Fibroblast of lung (primary cell): Measurements from ENCODE around the gene MINK1. TPM values are rescaled to one million over a fixed set of nuclear protein-coding genes. Genes with fewer than 3 reads are reported as not detected.
"Not testable (repeated sequence)": the region's sequence is repeated elsewhere in the genome, so short reads cannot be mapped to it uniquely, and the experiment has no call there.

ENCODE experiments used
- DNase-seq, 2 donors: peaks; one replicate each; pipeline versions ENCODE4 v3.0.0 to v3.0.0-alpha.2; 2010; ENCODE audit warnings: low read depth in 2 of 2
- H2AFZ ChIP-seq: 2 replicates; pipeline ENCODE4 v1.5.1; 2012; ENCODE audit warnings: low read length, control low read depth, inconsistent platforms
- H3K27ac ChIP-seq: 2 replicates; pipeline ENCODE4 v1.5.1; 2011; ENCODE audit warnings: low read length, control low read depth; ENCODE audit not compliant: insufficient read depth
- H3K27me3 ChIP-seq: 2 replicates; pipeline ENCODE4 v1.5.1; 2011; ENCODE audit warnings: mild to moderate bottlenecking, low read length; ENCODE audit not compliant: control insufficient read depth, insufficient read depth
- H3K36me3 ChIP-seq: 2 replicates; pipeline ENCODE4 v1.5.1; 2011; ENCODE audit warnings: low read length; ENCODE audit not compliant: control insufficient read depth, insufficient read depth
- H3K4me1 ChIP-seq: 2 replicates; pipeline ENCODE4 v1.5.1; 2011; ENCODE audit warnings: low read length; ENCODE audit not compliant: control insufficient read depth, insufficient read depth; ENCODE audit errors: extremely low read depth
- H3K4me2 ChIP-seq: 2 replicates; pipeline ENCODE4 v1.5.1; 2011; ENCODE audit warnings: low read length, control low read depth; ENCODE audit not compliant: insufficient read depth; ENCODE audit errors: extremely low read depth
- H3K4me3 ChIP-seq, 4 experiments: fragments of 200-600 bp in 1 of 4; sonication (generic) in 1 of 4; replicated peaks in 1 of 4; 2 replicates each; pipeline ENCODE4 v1.5.1; 2011 to 2016; ENCODE audit warnings: low read length in 4 of 4, low read depth in 3 of 4, mild to moderate bottlenecking in 3 of 4, control low read depth in 2 of 4, inconsistent platforms in 1 of 4, mixed read lengths in 1 of 4; ENCODE audit not compliant: insufficient read depth in 1 of 4; ENCODE audit errors: control extremely low read depth in 1 of 4
- H3K79me2 ChIP-seq: 2 replicates; pipeline ENCODE4 v1.5.1; 2012; ENCODE audit warnings: mild to moderate bottlenecking, low read length, inconsistent platforms; ENCODE audit not compliant: control insufficient read depth, insufficient read depth
- H3K9ac ChIP-seq: 2 replicates; pipeline ENCODE4 v1.5.1; 2011; ENCODE audit warnings: mild to moderate bottlenecking, low read length, control low read depth; ENCODE audit not compliant: insufficient read depth
- H3K9me3 ChIP-seq: 2 replicates; pipeline ENCODE4 v1.5.1; 2012; ENCODE audit warnings: low read depth, low read length; ENCODE audit not compliant: control insufficient read depth, insufficient read depth
- H4K20me1 ChIP-seq: 2 replicates; pipeline ENCODE4 v1.5.1; 2011; ENCODE audit warnings: low read length; ENCODE audit not compliant: control insufficient read depth, insufficient read depth; ENCODE audit errors: extremely low read depth
- EZH2 ChIP-seq: IDR thresholded peaks from 2 replicates; pipeline ENCODE4 v1.5.1; 2012; ENCODE audit warnings: low read length, control low read depth, mild to moderate bottlenecking; ENCODE audit errors: missing control alignments
- polyA plus RNA-seq, 2 donors: library from polyadenylated mRNA; depleted of rRNA in 1 of 2; stranded (reverse) in 1 of 2; unstranded in 1 of 2; fragments of >200 nt; gene quantifications; 2 replicates each; pipeline ENCODE4 v1.2.1, GENCODE V29; 2011 to 2012; ENCODE audit warnings: missing spikeins in 1 of 2
- total RNA-seq: library from RNA; depleted of rRNA; stranded (reverse); fragments of >200 nt; gene quantifications from 2 replicates; pipeline ENCODE4 v1.2.1, GENCODE V29; 2014
- TF ChIP-seq, protein P1 (sequence below), 2 donors: IDR thresholded peaks in 1 of 2; conservative IDR thresholded peaks in 1 of 2; 1 replicate in 1 of 2; 2 replicates in 1 of 2; pipeline ENCODE4 v1.5.1; 2011 to 2012; ENCODE audit warnings: low read length in 2 of 2, control low read depth in 1 of 2, inconsistent platforms in 1 of 2, low read depth in 1 of 2, mild to moderate bottlenecking in 1 of 2

Gene MINK1
- total and polyA plus RNA-seq, 2 donors (not counting 1 experiment from before 2014, with no cell fraction given): 27.2 to 28.6 TPM

DNA sequence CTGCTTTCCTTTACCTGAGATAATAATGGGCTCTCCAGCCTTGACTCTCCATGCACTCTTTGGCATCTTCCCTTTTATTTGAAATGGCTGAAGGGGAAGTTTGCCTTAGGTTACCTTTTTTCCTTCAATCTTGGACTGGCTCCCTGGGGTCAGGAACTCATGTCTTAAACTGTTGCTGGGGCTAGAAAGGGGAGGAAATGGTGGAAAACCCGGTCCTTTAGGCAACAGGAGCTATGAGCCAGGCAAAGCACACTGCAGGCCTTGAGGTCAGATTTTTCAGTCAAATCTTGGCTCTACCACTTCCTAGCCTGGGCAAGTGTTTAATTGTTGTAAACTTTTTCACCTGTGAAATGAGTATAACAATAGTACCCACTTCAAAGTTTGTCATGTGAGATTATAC lies 30.2 kb downstream of the MINK1 start:
- TF ChIP-seq, protein P1, sequence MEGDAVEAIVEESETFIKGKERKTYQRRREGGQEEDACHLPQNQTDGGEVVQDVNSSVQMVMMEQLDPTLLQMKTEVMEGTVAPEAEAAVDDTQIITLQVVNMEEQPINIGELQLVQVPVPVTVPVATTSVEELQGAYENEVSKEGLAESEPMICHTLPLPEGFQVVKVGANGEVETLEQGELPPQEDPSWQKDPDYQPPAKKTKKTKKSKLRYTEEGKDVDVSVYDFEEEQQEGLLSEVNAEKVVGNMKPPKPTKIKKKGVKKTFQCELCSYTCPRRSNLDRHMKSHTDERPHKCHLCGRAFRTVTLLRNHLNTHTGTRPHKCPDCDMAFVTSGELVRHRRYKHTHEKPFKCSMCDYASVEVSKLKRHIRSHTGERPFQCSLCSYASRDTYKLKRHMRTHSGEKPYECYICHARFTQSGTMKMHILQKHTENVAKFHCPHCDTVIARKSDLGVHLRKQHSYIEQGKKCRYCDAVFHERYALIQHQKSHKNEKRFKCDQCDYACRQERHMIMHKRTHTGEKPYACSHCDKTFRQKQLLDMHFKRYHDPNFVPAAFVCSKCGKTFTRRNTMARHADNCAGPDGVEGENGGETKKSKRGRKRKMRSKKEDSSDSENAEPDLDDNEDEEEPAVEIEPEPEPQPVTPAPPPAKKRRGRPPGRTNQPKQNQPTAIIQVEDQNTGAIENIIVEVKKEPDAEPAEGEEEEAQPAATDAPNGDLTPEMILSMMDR (conservative IDR thresholded peaks at IDR 0.05 in 1 of 2, IDR thresholded peaks at IDR 0.05 in 1 of 2; ENCODE audit: low read depth in 1 of 2, low read length in 2 of 2): no peak
- no peak for TF ChIP-seq EZH2
- Histone ChIP-seq H2AFZ (no peak overlapping the region), H3K27me3 (no peaks in the 10 kb centered on the region), H4K20me1 (no peaks in the 10 kb centered on the region), H3K4me1 (no peaks in the 10 kb centered on the region), H3K9ac (no peak overlapping the region), H3K4me3 (no peak overlapping the region), H3K4me2 (no peak overlapping the region), H3K36me3 (no peaks in the 10 kb centered on the region), H3K79me2 (no peaks in the 10 kb centered on the region), H3K9me3 (no peaks in the 10 kb centered on the region), H3K27ac (no peak overlapping the region)
- no peak for DNase-seq

DNA sequence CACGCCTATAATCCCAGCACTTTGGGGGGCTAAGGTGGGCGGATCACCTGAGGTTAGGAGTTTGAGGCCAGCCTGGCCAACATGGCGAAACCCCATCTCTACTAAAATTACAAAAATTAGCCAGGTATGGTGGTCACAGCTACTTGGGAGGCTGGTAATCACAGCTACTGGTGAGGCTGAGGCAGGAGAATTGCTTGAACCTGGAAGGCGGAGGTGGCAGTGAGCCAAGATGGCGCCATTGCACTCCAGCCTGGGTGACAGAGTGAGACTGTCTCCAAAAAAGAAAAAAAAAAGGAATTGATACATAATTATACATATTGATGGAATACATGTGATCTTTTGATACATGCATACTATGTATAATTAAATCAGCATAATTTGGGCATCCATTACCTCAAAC lies 34.4 kb downstream of the MINK1 start:
- not testable (repeated sequence) for H3K4me2 ChIP-seq, H3K4me1 ChIP-seq, DNase-seq, H3K9me3 ChIP-seq, H3K27ac ChIP-seq, H2AFZ ChIP-seq, H3K79me2 ChIP-seq, H3K36me3 ChIP-seq, H3K9ac ChIP-seq, H4K20me1 ChIP-seq, H3K27me3 ChIP-seq, H3K4me3 ChIP-seq

DNA sequence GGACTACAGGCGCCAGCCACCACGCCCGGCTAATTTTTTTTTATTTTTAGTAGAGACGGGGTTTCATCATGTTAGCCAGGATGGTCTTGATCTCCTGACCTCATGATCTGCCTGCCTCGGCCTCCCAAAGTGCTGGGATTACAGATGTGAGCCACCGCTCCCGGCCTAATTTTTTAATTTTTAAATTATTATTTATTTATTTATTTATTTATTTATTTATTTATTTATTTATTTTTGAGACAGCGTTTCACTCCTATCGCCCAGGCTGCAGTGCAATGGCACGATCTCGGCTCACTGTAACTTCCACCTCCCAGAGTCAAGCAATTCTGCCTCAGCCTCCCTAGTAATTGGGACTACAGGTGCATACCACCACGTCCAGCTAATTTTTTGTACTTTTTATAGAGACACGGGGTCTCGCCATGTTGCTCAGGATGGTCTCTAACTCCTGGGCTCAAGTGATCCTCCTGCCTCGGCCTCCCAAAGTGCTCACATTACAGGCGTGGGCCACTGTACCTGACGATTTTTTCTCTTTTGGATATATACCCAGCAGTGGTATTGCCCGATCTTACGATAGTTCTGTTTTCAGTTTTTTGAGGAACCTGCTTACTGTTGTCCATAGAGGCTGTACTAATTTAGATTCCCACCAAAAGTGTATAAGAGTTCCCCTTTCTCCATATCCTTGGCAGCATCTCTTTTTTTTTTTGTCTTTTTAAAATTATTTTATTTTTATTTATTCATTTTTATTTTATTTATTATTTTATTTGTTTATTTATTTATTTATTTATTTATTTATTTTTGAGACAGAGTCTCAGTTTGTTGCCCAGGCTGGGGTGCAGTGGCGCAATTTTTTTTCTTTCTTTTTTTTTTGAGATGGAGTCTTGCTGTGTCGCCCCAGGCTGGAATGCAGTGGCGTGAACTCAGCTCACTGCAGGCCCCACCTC lies 36.2 kb downstream of the MINK1 start:
- not testable (repeated sequence) for H3K4me3 ChIP-seq, H3K9me3 ChIP-seq, H3K36me3 ChIP-seq, H3K27ac ChIP-seq, H2AFZ ChIP-seq, H4K20me1 ChIP-seq, H3K27me3 ChIP-seq, H3K79me2 ChIP-seq, H3K4me2 ChIP-seq, H3K9ac ChIP-seq, DNase-seq, H3K4me1 ChIP-seq

DNA sequence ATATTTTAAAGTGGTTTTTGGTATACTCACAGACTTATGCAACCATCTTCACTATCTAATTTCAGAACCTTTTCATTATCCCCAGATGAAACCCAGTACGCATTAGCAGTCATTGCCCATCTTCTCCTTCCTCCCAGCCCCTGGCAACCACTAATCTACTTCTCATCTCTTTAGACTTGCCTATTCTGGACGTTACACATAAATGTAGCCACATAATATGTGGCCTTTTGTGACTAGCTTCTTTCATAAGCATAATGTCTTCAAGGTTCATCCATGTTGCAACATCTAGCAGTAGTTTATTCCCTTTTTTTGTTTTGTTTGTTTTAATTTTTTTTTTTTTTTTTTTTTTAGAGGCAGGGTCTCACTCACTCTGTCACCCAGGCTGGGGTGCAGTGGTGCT lies 37.7 kb downstream of the MINK1 start:
- Histone ChIP-seq H3K27ac (no peak overlapping the region), H2AFZ (no peak overlapping the region), H3K4me3 (no peak overlapping the region), H3K9me3 (no peaks in the 10 kb centered on the region), H3K4me1 (no peaks in the 10 kb centered on the region), H4K20me1 (no peaks in the 10 kb centered on the region), H3K79me2 (no peaks in the 10 kb centered on the region), H3K4me2 (no peak overlapping the region), H3K9ac (no peak overlapping the region), H3K36me3 (no peaks in the 10 kb centered on the region), H3K27me3 (no peaks in the 10 kb centered on the region)
- TF ChIP-seq, protein P1 (conservative IDR thresholded peaks at IDR 0.05 in 1 of 2, IDR thresholded peaks at IDR 0.05 in 1 of 2; ENCODE audit: low read depth in 1 of 2, low read length in 2 of 2): no peak
- no peak for TF ChIP-seq EZH2
- DNase-seq: no peak
